ENCODE results near the gene ANG. TPM values are rescaled to one million over a fixed set of nuclear protein-coding genes. Genes with fewer than 3 reads are reported as not detected.
"Not testable (repeated sequence)": the region's sequence is repeated elsewhere in the genome, so short reads cannot be mapped to it uniquely, and the experiment has no call there.

Gene ANG
- total RNA-seq, 4 donors from 2014 or later = 13.7 to 30.6 (median 19.8) TPM

- H3K27ac ChIP-seq (replicated peaks in 1 of 4) = no peak overlapping the region
- intact Hi-C loops (cut with DNase I) = loop anchor here (5.0 kb wide), 2 partner anchors 157 to 272 kb away; no protein-coding TSS in a partner anchor
- H3K4me1 ChIP-seq = no peaks in the 10 kb centered on the region
- no peaks in the 10 kb centered on the region for H3K9me3 ChIP-seq
- peaks cover 3 to 31% (median 7%) of the 10 kb centered on the region in 4 donors for H3K36me3 ChIP-seq
- DNase-seq (ENCODE audit: extremely low spot score) = no peak
- no peak overlapping the region for H3K4me3 ChIP-seq
- H3K27me3 ChIP-seq = no peaks in the 10 kb centered on the region
- no peak for TF ChIP-seq POLR2A (IDR thresholded peaks at IDR 0.05; ENCODE audit: low read depth)
- TF ChIP-seq POLR2AphosphoS5 (IDR thresholded peaks at IDR 0.05) = no peak
- TF ChIP-seq CTCF (IDR thresholded peaks at IDR 0.05) = no peak
- TF ChIP-seq EP300 (IDR thresholded peaks at IDR 0.05) = no peak
Measured at GRCh38 chr14:20699931-20700330, 11.4 kb downstream of the ANG start.

GRCh38 chr14:20700965-20701364, 12.4 kb downstream of the ANG start:
- H3K4me1 ChIP-seq; H3K9me3 ChIP-seq; H3K27ac ChIP-seq (replicated peaks in 1 of 4); DNase-seq (ENCODE audit: extremely low spot score); H3K27me3 ChIP-seq; H3K4me3 ChIP-seq; intact Hi-C loops (cut with DNase I): not testable (repeated sequence)
- peaks cover 0 to 22% (median 7%) of the 10 kb centered on the region in 4 donors for H3K36me3 ChIP-seq
- WGBS = 89% methylated on average over 7 of the region's 7 CpGs

- no peak for DNase-seq (ENCODE audit: extremely low spot score)
- Histone ChIP-seq H3K36me3 (no peaks in the 10 kb centered on the region), H3K4me3 (no peak overlapping the region), H3K9me3 (no peaks in the 10 kb centered on the region), H3K27me3 (no peaks in the 10 kb centered on the region), H3K27ac (replicated peaks in 1 of 4) (no peak overlapping the region), H3K4me1 (no peaks in the 10 kb centered on the region)
- TF ChIP-seq POLR2A (IDR thresholded peaks at IDR 0.05; ENCODE audit: low read depth) (no peak), CTCF (IDR thresholded peaks at IDR 0.05) (no peak), EP300 (IDR thresholded peaks at IDR 0.05) (no peak), POLR2AphosphoS5 (IDR thresholded peaks at IDR 0.05) (no peak)
- WGBS = 47% methylated on average over 4 of the region's 4 CpGs
- intact Hi-C loops (cut with DNase I) = no loop called here
Measured at GRCh38 chr14:20706657-20707355, 18.2 kb downstream of the ANG start.

- DNase-seq (ENCODE audit: extremely low spot score) = no peak
- H3K36me3 ChIP-seq = no peaks in the 10 kb centered on the region
- H3K27me3 ChIP-seq = no peaks in the 10 kb centered on the region
- TF ChIP-seq POLR2AphosphoS5 (IDR thresholded peaks at IDR 0.05) = no peak
- 85% methylated on average over 2 of the region's 2 CpGs for WGBS
- H3K4me1 ChIP-seq = no peaks in the 10 kb centered on the region
- intact Hi-C loops (cut with DNase I) = no loop called here
- no peak overlapping the region for H3K4me3 ChIP-seq
- H3K9me3 ChIP-seq = no peaks in the 10 kb centered on the region
- H3K27ac ChIP-seq (replicated peaks in 1 of 4) = no peak overlapping the region
Measured at GRCh38 chr14:20707622-20708021, 19.1 kb downstream of the ANG start.

- Histone ChIP-seq H3K4me3 (no peak overlapping the region), H3K4me1 (no peaks in the 10 kb centered on the region), H3K27me3 (no peaks in the 10 kb centered on the region), H3K9me3 (no peaks in the 10 kb centered on the region), H3K27ac (replicated peaks in 1 of 4) (no peak overlapping the region), H3K36me3 (no peaks in the 10 kb centered on the region)
- intact Hi-C loops (cut with DNase I) = no loop called here
- WGBS = 82% methylated on average over 4 of the region's 4 CpGs
- DNase-seq (ENCODE audit: extremely low spot score) = no peak
- TF ChIP-seq EP300 (IDR thresholded peaks at IDR 0.05) (no peak), CTCF (IDR thresholded peaks at IDR 0.05) (no peak), POLR2A (IDR thresholded peaks at IDR 0.05; ENCODE audit: low read depth) (no peak), POLR2AphosphoS5 (IDR thresholded peaks at IDR 0.05) (no peak)
Measured at GRCh38 chr14:20711261-20711660, 22.7 kb downstream of the ANG start.

GRCh38 chr14:20711685-20712084, 23.1 kb downstream of the ANG start:
- Histone ChIP-seq H3K36me3 (no peaks in the 10 kb centered on the region), H3K4me3 (no peak overlapping the region), H3K27me3 (no peaks in the 10 kb centered on the region), H3K9me3 (no peaks in the 10 kb centered on the region), H3K4me1 (no peaks in the 10 kb centered on the region), H3K27ac (replicated peaks in 1 of 4) (no peak overlapping the region)
- TF ChIP-seq POLR2AphosphoS5 (IDR thresholded peaks at IDR 0.05) = no peak
- no peak for TF ChIP-seq CTCF (IDR thresholded peaks at IDR 0.05)
- no peak for TF ChIP-seq POLR2A (IDR thresholded peaks at IDR 0.05; ENCODE audit: low read depth)
- TF ChIP-seq EP300 (IDR thresholded peaks at IDR 0.05) = no peak
- WGBS = 46% methylated on average over 4 of the region's 4 CpGs
- DNase-seq (ENCODE audit: extremely low spot score) = no peak
- intact Hi-C loops (cut with DNase I) = no loop called here
